T-cell (primary cell): ENCODE results near the gene DDX21. TPM values are rescaled to one million over a fixed set of nuclear protein-coding genes. Genes with fewer than 3 reads are reported as not detected.

Experiments used
- ATAC-seq, 4 experiments: fragments of 200-7000 bp in 3 of 4; fragments of 150-1000 bp in 1 of 4; cut with Tn5 transposase; replicated peaks in 1 of 4; 1 replicate in 3 of 4; 2 replicates in 1 of 4; pipeline ENCODE4 v1.10.0; 2021; ENCODE audit warnings: moderate library complexity in 3 of 4, mild to moderate bottlenecking in 2 of 4, moderate number of reproducible peaks in 1 of 4
- CTCF ChIA-PET, 2 donors: fragments of 300-600 bp; sonication (Branson Sonifier 250); formaldehyde crosslinking; loops; one replicate each; lab custom pipeline; 2022; ENCODE audit warnings: antibody characterized with exemption in 2 of 2; lab: Charles Lee
- POLR2A ChIA-PET, 2 donors: fragments of 300-600 bp; sonication (Branson Sonifier 250); formaldehyde crosslinking; loops; one replicate each; lab custom pipeline; 2022; ENCODE audit warnings: antibody characterized with exemption in 2 of 2; lab: Charles Lee
- DNase-seq, 35 experiments: peaks; one replicate each; pipeline versions ENCODE4 v3.0.0 to v3.0.0-alpha.2; 2013 to 2023
- H3K27ac ChIP-seq: one replicate; pipeline ENCODE4 v1.5.1; 2013; ENCODE audit warnings: low read length
- H3K27me3 ChIP-seq, 2 experiments: replicated peaks in 1 of 2; 1 replicate in 1 of 2; 2 replicates in 1 of 2; pipeline versions ENCODE4 v1.6.1 to v1.7.0; 2013; ENCODE audit warnings: low read length in 1 of 2, mixed read lengths in 1 of 2; ENCODE audit not compliant: control insufficient read depth in 2 of 2, insufficient read depth in 2 of 2; ENCODE audit errors: extremely low read depth in 1 of 2
- H3K36me3 ChIP-seq, 2 donors: 1 replicate in 1 of 2; 2 replicates in 1 of 2; pipeline versions ENCODE4 v1.6.1 to v1.7.0; 2013; ENCODE audit warnings: low read length in 1 of 2; ENCODE audit not compliant: control insufficient read depth in 2 of 2, insufficient read depth in 1 of 2; ENCODE audit errors: extremely low read depth in 1 of 2
- H3K4me1 ChIP-seq, 2 experiments: 1 replicate in 1 of 2; 2 replicates in 1 of 2; pipeline versions ENCODE4 v1.6.1 to v1.7.0; 2013; ENCODE audit warnings: low read length in 2 of 2, mixed read lengths in 1 of 2; ENCODE audit not compliant: insufficient read depth in 2 of 2, control insufficient read depth in 1 of 2; ENCODE audit errors: extremely low read depth in 1 of 2
- H3K4me3 ChIP-seq, 2 donors: 1 replicate in 1 of 2; 2 replicates in 1 of 2; pipeline versions ENCODE4 v1.5.1 to v1.7.0; 2013; ENCODE audit warnings: mild to moderate bottlenecking in 2 of 2, low read length in 1 of 2, moderate library complexity in 1 of 2; ENCODE audit not compliant: control insufficient read depth in 1 of 2; ENCODE audit errors: extremely low read depth in 1 of 2
- H3K9me3 ChIP-seq: 2 replicates; pipeline ENCODE4 v1.7.0; 2013
- H3K27ac Mint-ChIP-seq, 2 donors: one replicate each; pipeline ENCODE4 v1.8.0; 2020 to 2021; ENCODE audit warnings: mild to moderate bottlenecking in 2 of 2, mixed read lengths in 2 of 2
- H3K27me3 Mint-ChIP-seq, 2 donors: one replicate each; pipeline ENCODE4 v1.8.0; 2021 to 2022; ENCODE audit warnings: mixed read lengths in 2 of 2
- H3K36me3 Mint-ChIP-seq: one replicate; pipeline ENCODE4 v1.8.0; 2021; ENCODE audit warnings: mixed read lengths
- H3K4me1 Mint-ChIP-seq, 3 donors: one replicate each; pipeline ENCODE4 v1.8.0; 2020 to 2022; ENCODE audit warnings: mixed read lengths in 3 of 3, mild to moderate bottlenecking in 1 of 3
- H3K4me3 Mint-ChIP-seq, 3 donors: one replicate each; pipeline ENCODE4 v1.8.0; 2020 to 2022; ENCODE audit warnings: mild to moderate bottlenecking in 3 of 3, mixed read lengths in 3 of 3, moderate library complexity in 3 of 3
- H3K9me3 Mint-ChIP-seq, 3 donors: one replicate each; pipeline ENCODE4 v1.8.0; 2020 to 2022; ENCODE audit warnings: mixed read lengths in 3 of 3
- WGBS: methylation state at CpG from one replicate; pipeline ENCODE4 v1.1.5; 2013; ENCODE audit warnings: missing lambda C conversion rate; ENCODE audit not compliant: insufficient coverage; 5-methylcytosine and 5-hydroxymethylcytosine counted together
- total RNA-seq, 35 experiments: library from RNA in 6 of 35; stranded (reverse) in 6 of 35; fragments of 120-200 nt in 1 of 35; gene quantifications; one replicate each; pipeline versions ENCODE4 v1.2.1 to v1.2.4 and lab custom pipeline; 2013 to 2026

Gene DDX21
- total RNA-seq, 5 donors from 2014 or later (not counting 1 experiment from before 2014, with no cell fraction given): 53.7 to 86.0 (median 60.7) TPM

GRCh38 chr10:68955355-68955831 lies 577 bp upstream of the DDX21 start:
- ChIA-PET CTCF (interaction anchor here (0.6 to 1.6 kb wide), 11 partner anchors 17 to 458 kb away, joined by 3 to 10 read pairs (median 4); partner anchors contain the start of gene KIFBP (in 1 of the 2)), POLR2A (interaction anchor here (0.6 to 2.0 kb wide), 9 partner anchors 14 to 235 kb away, joined by 3 to 9 read pairs (median 4); partner anchors contain the start of gene CCAR1 (in 1 of the 2))
- Histone ChIP-seq H3K4me1 (peaks cover 21 to 33% of the 10 kb centered on the region in 2 experiments), H3K36me3 (peaks cover 0 to 7% of the 10 kb centered on the region in 2 donors), H3K9me3 (no peaks in the 10 kb centered on the region), H3K27ac (peak overlapping the region; percentile 97), H3K27me3 (no peaks in the 10 kb centered on the region), H3K4me3 (peak overlapping the region; percentile 83 to 93)
- Mint-ChIP-seq H3K27me3 (no peaks in the 10 kb centered on the region), H3K4me3 (peak overlapping the region; percentile 95 to 99 (median 97)), H3K36me3 (peaks cover 6% of the 10 kb centered on the region), H3K27ac (peak overlapping the region; percentile 95 to 99), H3K9me3 (no peaks in the 10 kb centered on the region), H3K4me1 (peaks cover 28 to 37% (median 36%) of the 10 kb centered on the region in 3 donors)
- peak; percentile 7 to 28 (median 12) for ATAC-seq
- WGBS: 0% methylated on average over 9 of the region's 16 CpGs
- peak in 6 of 35 experiments; percentile 4 to 15 (median 11) for DNase-seq

- H3K4me1 Mint-ChIP-seq: peaks cover 39 to 49% (median 44%) of the 10 kb centered on the region in 3 donors
- 29% methylated on average over 5 of the region's 7 CpGs for WGBS
- DNase-seq (peak in 1 of 35 experiments; percentile 4), ATAC-seq (no peak)
- Histone ChIP-seq H3K27me3 (no peaks in the 10 kb centered on the region), H3K4me1 (peaks cover 21 to 36% of the 10 kb centered on the region in 2 experiments), H3K9me3 (no peaks in the 10 kb centered on the region), H3K36me3 (peaks cover 2 to 20% of the 10 kb centered on the region in 2 donors), H3K4me3 (peak overlapping the region; percentile 83 to 93), H3K27ac (peak overlapping the region; percentile 97)
- H3K9me3 Mint-ChIP-seq: no peaks in the 10 kb centered on the region
- H3K27ac Mint-ChIP-seq: peak overlapping the region; percentile 95 to 99
- H3K4me3 Mint-ChIP-seq: peak overlapping the region; percentile 95 to 99 (median 97)
- H3K36me3 Mint-ChIP-seq: peaks cover 16% of the 10 kb centered on the region
- ChIA-PET POLR2A (interaction anchor here in 1 of 2 donors (1.0 to 2.0 kb wide), 3 partner anchors 11 to 164 kb away, joined by 3 to 9 read pairs (median 5); no protein-coding TSS in a partner anchor), CTCF (interaction anchor here (0.7 to 1.0 kb wide), 2 partner anchors 57 to 612 kb away, joined by 3 to 4 read pairs; no protein-coding TSS in a partner anchor)
- no peaks in the 10 kb centered on the region for H3K27me3 Mint-ChIP-seq
Measured at GRCh38 chr10:68957284-68957615, 1.3 kb downstream of the DDX21 start.

GRCh38 chr10:68957654-68958053 lies 1.7 kb downstream of the DDX21 start:
- Mint-ChIP-seq H3K27ac (peak overlapping the region; percentile 95 to 99), H3K36me3 (peaks cover 20% of the 10 kb centered on the region), H3K9me3 (no peaks in the 10 kb centered on the region), H3K4me3 (peak overlapping the region; percentile 95 to 99 (median 97)), H3K27me3 (no peaks in the 10 kb centered on the region), H3K4me1 (peaks cover 39 to 49% (median 44%) of the 10 kb centered on the region in 3 donors)
- 56% methylated on average over 3 of the region's 3 CpGs for WGBS
- DNase-seq: no peak
- no peak for ATAC-seq
- POLR2A ChIA-PET: interaction anchor here in 1 of 2 donors (1.0 kb wide), 1 partner anchor 164 kb away, joined by 5 read pairs; no protein-coding TSS in a partner anchor
- no peaks in the 10 kb centered on the region for H3K27me3 ChIP-seq
- CTCF ChIA-PET: no interaction called here
- H3K27ac ChIP-seq: peak overlapping the region; percentile 97
- peaks cover 4 to 24% of the 10 kb centered on the region in 2 donors for H3K36me3 ChIP-seq
- H3K4me1 ChIP-seq: peaks cover 21 to 36% of the 10 kb centered on the region in 2 experiments
- peak overlapping the region; percentile 83 to 93 for H3K4me3 ChIP-seq
- no peaks in the 10 kb centered on the region for H3K9me3 ChIP-seq

- no peaks in the 10 kb centered on the region for H3K27me3 ChIP-seq
- H3K36me3 ChIP-seq: peaks cover 4 to 46% of the 10 kb centered on the region in 2 donors
- WGBS: 88% methylated on average over 3 of the region's 4 CpGs
- H3K9me3 ChIP-seq: no peaks in the 10 kb centered on the region
- ATAC-seq: no peak
- CTCF ChIA-PET: interaction anchor here (0.6 kb wide), 2 partner anchors 212 to 279 kb away, joined by 3 to 8 read pairs; no protein-coding TSS in a partner anchor
- H3K27me3 Mint-ChIP-seq: no peaks in the 10 kb centered on the region
- no peak overlapping the region for H3K4me3 ChIP-seq
- no peak overlapping the region for H3K27ac ChIP-seq
- POLR2A ChIA-PET: interaction anchor here in 1 of 2 donors (0.6 to 1.2 kb wide), 3 partner anchors 21 to 26 kb away, joined by 3 to 5 read pairs (median 3); no protein-coding TSS in a partner anchor
- DNase-seq: no peak
- H3K4me1 ChIP-seq: peaks cover 19 to 33% of the 10 kb centered on the region in 2 experiments
- peak overlapping the region in 1 of 3 donors; percentile 17 for H3K4me3 Mint-ChIP-seq
- H3K36me3 Mint-ChIP-seq: peaks cover 34% of the 10 kb centered on the region
- H3K4me1 Mint-ChIP-seq: peaks cover 39 to 47% (median 44%) of the 10 kb centered on the region in 3 donors
- H3K9me3 Mint-ChIP-seq: no peaks in the 10 kb centered on the region
- H3K27ac Mint-ChIP-seq: peak overlapping the region in 1 of 2 donors; percentile 2
Measured at GRCh38 chr10:68959695-68960527, 3.9 kb downstream of the DDX21 start.

GRCh38 chr10:68963151-68963550 lies 7.2 kb downstream of the DDX21 start:
- Mint-ChIP-seq H3K4me1 (peaks cover 27 to 32% (median 30%) of the 10 kb centered on the region in 3 donors), H3K36me3 (peaks cover 57% of the 10 kb centered on the region), H3K27me3 (no peaks in the 10 kb centered on the region), H3K27ac (no peak overlapping the region), H3K4me3 (no peak overlapping the region), H3K9me3 (no peaks in the 10 kb centered on the region)
- no peak for DNase-seq
- Histone ChIP-seq H3K27me3 (no peaks in the 10 kb centered on the region), H3K4me1 (peaks cover 6 to 8% of the 10 kb centered on the region in 2 experiments), H3K36me3 (peaks cover 10 to 76% of the 10 kb centered on the region in 2 donors), H3K4me3 (no peak overlapping the region), H3K27ac (no peak overlapping the region), H3K9me3 (no peaks in the 10 kb centered on the region)
- ATAC-seq: no peak
- POLR2A ChIA-PET: interaction anchor here in 1 of 2 donors (0.5 kb wide), 1 partner anchor 59 kb away, joined by 3 read pairs; no protein-coding TSS in a partner anchor
- WGBS: no CpG with 5 or more reads among the region's 4 CpGs
- CTCF ChIA-PET: interaction anchor here in 1 of 2 donors (0.6 kb wide), 1 partner anchor 9 kb away, joined by 5 read pairs; no protein-coding TSS in a partner anchor
